ENCODE measurements around the gene GALNT12.

GRCh38 chr9:98791608-98792490 is 15.6 kb upstream of the GALNT12 start:
- TF ChIP-seq REST (IDR thresholded peaks at IDR 0.05; ENCODE audit: low read depth): no peak
- TF ChIP-seq SRF (IDR thresholded peaks at IDR 0.05; ENCODE audit: low read depth): no peak
- TF ChIP-seq EZH2phosphoT487 (IDR thresholded peaks at IDR 0.05; ENCODE audit: borderline replicate concordance): no peak
- TF ChIP-seq, protein P1, sequence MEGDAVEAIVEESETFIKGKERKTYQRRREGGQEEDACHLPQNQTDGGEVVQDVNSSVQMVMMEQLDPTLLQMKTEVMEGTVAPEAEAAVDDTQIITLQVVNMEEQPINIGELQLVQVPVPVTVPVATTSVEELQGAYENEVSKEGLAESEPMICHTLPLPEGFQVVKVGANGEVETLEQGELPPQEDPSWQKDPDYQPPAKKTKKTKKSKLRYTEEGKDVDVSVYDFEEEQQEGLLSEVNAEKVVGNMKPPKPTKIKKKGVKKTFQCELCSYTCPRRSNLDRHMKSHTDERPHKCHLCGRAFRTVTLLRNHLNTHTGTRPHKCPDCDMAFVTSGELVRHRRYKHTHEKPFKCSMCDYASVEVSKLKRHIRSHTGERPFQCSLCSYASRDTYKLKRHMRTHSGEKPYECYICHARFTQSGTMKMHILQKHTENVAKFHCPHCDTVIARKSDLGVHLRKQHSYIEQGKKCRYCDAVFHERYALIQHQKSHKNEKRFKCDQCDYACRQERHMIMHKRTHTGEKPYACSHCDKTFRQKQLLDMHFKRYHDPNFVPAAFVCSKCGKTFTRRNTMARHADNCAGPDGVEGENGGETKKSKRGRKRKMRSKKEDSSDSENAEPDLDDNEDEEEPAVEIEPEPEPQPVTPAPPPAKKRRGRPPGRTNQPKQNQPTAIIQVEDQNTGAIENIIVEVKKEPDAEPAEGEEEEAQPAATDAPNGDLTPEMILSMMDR (IDR thresholded peaks at IDR 0.05 in 2 of 3, conservative IDR thresholded peaks at IDR 0.05 in 1 of 3; ENCODE audit: borderline replicate concordance in 1 of 3, insufficient read depth in 1 of 3, low read depth in 2 of 3, low read length in 2 of 3): no peak
- TF ChIP-seq POLR2AphosphoS5 (IDR thresholded peaks at IDR 0.05; ENCODE audit: low read depth, low read length): no peak
- no peak for TF ChIP-seq POLR2A (IDR thresholded peaks at IDR 0.05; ENCODE audit: borderline replicate concordance, extremely low read depth, insufficient read depth, insufficient read length)
- no peak for TF ChIP-seq FOSL1 (IDR thresholded peaks at IDR 0.05; ENCODE audit: low read depth)
- no peak for TF ChIP-seq MAX (IDR thresholded peaks at IDR 0.05)
- no peak for TF ChIP-seq EZH2 (IDR thresholded peaks at IDR 0.05)
- no peak for TF ChIP-seq TCF7L2 (IDR thresholded peaks at IDR 0.05; ENCODE audit: borderline replicate concordance, extremely low read depth, insufficient read depth, insufficient read length)
- no peak for TF ChIP-seq SP1 (IDR thresholded peaks at IDR 0.05; ENCODE audit: low read depth)
